ENCODE measurements around the gene DLG1.

GRCh38 chr3:197122394-197122793 lies 176.0 kb downstream of the DLG1 start:
- no peak for TF ChIP-seq CTCF (IDR thresholded peaks at IDR 0.05)
- TF ChIP-seq POLR2A (IDR thresholded peaks at IDR 0.05): no peak

Data from adrenal gland (tissue), 5 donors.